Measurements from ENCODE around the gene MOB3A.

The MOB3A gene

DNA sequence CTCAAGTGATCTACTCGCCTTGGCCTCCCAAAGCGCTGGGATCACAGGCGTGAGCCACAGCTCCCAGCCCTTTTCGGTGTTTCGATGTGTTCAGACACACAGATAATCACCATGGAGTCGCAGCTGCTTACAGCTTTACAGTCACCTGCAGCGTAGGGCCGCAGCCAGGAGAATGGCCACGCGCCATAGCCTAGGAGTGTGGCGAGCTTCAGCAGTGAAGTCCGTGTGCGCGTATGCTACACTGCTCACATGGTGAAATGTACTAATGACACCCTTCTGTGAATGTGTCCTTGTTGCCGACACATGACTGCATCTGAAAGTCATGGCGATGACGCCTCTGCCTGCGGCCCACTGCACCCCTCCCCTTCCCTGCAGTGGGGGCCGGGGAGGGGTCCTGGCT, 31.6 kb upstream of the MOB3A start:
- Histone ChIP-seq H3K4me1 (ENCODE audit: low read length) (no peaks in the 10 kb centered on the region), H3K9me3 (ENCODE audit: insufficient read depth, low read length) (no peaks in the 10 kb centered on the region), H2AFZ (ENCODE audit: low read depth, low read length) (no peak overlapping the region), H4K20me1 (ENCODE audit: insufficient read depth, low read length) (peaks cover 40% of the 10 kb centered on the region), H3K4me2 (ENCODE audit: low read length) (no peak overlapping the region), H3K4me3 (ENCODE audit: low read length) (no peak overlapping the region), H3K79me2 (ENCODE audit: low read length) (peaks cover 30% of the 10 kb centered on the region), H3K9ac (ENCODE audit: low read length) (no peak overlapping the region), H3K27ac (ENCODE audit: low read length) (no peak overlapping the region), H3K27me3 (ENCODE audit: low read depth, low read length) (no peaks in the 10 kb centered on the region), H3K36me3 (replicated peaks; ENCODE audit: low read depth, low read length) (peaks cover 60% of the 10 kb centered on the region)
- TF ChIP-seq, protein P1, sequence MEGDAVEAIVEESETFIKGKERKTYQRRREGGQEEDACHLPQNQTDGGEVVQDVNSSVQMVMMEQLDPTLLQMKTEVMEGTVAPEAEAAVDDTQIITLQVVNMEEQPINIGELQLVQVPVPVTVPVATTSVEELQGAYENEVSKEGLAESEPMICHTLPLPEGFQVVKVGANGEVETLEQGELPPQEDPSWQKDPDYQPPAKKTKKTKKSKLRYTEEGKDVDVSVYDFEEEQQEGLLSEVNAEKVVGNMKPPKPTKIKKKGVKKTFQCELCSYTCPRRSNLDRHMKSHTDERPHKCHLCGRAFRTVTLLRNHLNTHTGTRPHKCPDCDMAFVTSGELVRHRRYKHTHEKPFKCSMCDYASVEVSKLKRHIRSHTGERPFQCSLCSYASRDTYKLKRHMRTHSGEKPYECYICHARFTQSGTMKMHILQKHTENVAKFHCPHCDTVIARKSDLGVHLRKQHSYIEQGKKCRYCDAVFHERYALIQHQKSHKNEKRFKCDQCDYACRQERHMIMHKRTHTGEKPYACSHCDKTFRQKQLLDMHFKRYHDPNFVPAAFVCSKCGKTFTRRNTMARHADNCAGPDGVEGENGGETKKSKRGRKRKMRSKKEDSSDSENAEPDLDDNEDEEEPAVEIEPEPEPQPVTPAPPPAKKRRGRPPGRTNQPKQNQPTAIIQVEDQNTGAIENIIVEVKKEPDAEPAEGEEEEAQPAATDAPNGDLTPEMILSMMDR (IDR thresholded peaks at IDR 0.05; ENCODE audit: low read depth, low read length): no peak
- no peak for TF ChIP-seq EZH2phosphoT487 (IDR thresholded peaks at IDR 0.05; ENCODE audit: low read depth)

DNA sequence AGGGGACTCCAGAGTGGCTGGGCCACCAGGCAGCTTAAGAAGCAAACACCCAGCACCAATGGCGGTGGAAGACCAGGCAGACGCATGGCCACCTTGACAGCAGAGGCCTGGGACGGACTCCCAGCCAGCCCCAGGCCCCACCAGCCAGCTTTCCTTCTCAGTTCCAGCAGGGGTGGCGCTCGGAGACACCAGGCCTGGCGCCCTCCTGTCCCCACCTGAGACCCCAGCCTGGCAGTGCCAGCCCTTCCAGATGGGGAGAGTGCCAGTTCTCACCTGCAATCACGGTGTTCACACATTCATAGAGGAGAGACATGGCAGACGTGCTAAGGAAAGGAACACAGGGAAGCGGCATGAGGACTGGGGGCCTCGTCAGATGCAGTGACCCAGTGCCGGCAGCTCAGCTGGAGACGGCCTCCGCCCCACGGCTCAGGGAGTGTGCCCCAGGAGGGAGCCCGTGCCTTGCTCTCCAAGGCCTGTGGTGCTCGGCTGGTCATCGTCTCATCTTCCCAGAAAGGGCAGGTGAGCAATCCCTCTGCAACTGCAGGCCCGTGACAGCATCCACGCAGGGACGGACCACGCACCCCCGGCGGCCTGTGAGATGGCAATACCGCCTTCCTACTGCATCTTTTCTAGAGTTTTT, 30.9 kb upstream of the MOB3A start:
- Histone ChIP-seq H3K4me2 (ENCODE audit: low read length) (no peak overlapping the region), H3K9me3 (ENCODE audit: insufficient read depth, low read length) (no peaks in the 10 kb centered on the region), H3K27me3 (ENCODE audit: low read depth, low read length) (no peaks in the 10 kb centered on the region), H3K4me1 (ENCODE audit: low read length) (no peaks in the 10 kb centered on the region), H3K79me2 (ENCODE audit: low read length) (peaks cover 25% of the 10 kb centered on the region), H3K27ac (ENCODE audit: low read length) (no peak overlapping the region), H2AFZ (ENCODE audit: low read depth, low read length) (no peak overlapping the region), H3K9ac (ENCODE audit: low read length) (no peak overlapping the region), H3K36me3 (replicated peaks; ENCODE audit: low read depth, low read length) (peaks cover 60% of the 10 kb centered on the region), H4K20me1 (ENCODE audit: insufficient read depth, low read length) (peaks cover 42% of the 10 kb centered on the region), H3K4me3 (ENCODE audit: low read length) (no peak overlapping the region)
- TF ChIP-seq EZH2phosphoT487 (IDR thresholded peaks at IDR 0.05; ENCODE audit: low read depth): no peak
- TF ChIP-seq, protein P1 (IDR thresholded peaks at IDR 0.05; ENCODE audit: low read depth, low read length): no peak

DNA sequence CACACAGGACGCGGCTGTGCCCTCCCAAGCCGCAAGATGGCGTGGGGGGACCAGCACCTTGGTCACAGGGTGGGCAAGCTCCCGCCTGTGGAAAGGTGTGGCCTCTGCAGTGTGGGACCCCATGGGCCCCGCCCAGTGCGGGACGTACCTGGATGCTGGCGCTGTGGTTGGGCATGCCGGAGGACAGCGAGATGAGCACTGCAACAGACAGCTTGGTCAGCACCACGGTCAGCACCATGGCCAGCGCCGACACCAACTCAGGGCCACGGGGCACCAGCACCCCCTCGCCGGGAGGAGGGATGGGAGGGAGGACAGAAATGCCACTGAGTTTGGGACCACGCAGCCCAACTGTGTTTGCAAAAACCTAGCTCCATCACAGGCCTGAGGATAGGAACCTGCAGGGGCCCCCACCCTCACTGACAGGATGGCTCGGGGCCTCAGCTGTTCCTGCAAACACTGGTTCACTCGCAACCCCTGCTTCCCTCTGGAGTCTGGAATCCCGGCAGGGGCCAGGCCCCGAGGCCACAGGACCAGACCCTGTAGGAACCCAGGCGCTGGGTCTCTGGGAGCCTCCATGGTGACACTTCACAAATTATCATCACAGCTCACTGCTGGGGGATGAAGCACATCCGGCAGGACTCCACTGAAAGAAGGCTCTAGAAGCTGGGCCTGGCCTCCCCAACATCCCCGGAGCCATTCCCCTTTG, 27.7 kb upstream of the MOB3A start:
- H3K4me3 ChIP-seq (ENCODE audit: low read length): no peak overlapping the region
- no peak overlapping the region for H3K9ac ChIP-seq (ENCODE audit: low read length)
- TF ChIP-seq, protein P1 (IDR thresholded peaks at IDR 0.05; ENCODE audit: low read depth, low read length): no peak
- TF ChIP-seq EZH2phosphoT487 (IDR thresholded peaks at IDR 0.05; ENCODE audit: low read depth): no peak
- no peak overlapping the region for H2AFZ ChIP-seq (ENCODE audit: low read depth, low read length)
- no peaks in the 10 kb centered on the region for H3K27me3 ChIP-seq (ENCODE audit: low read depth, low read length)
- no peak overlapping the region for H3K4me2 ChIP-seq (ENCODE audit: low read length)
- H4K20me1 ChIP-seq (ENCODE audit: insufficient read depth, low read length): peaks cover 24% of the 10 kb centered on the region
- no peak overlapping the region for H3K27ac ChIP-seq (ENCODE audit: low read length)
- no peaks in the 10 kb centered on the region for H3K79me2 ChIP-seq (ENCODE audit: low read length)
- H3K36me3 ChIP-seq (replicated peaks; ENCODE audit: low read depth, low read length): peaks cover 60% of the 10 kb centered on the region
- H3K9me3 ChIP-seq (ENCODE audit: insufficient read depth, low read length): no peaks in the 10 kb centered on the region
- no peaks in the 10 kb centered on the region for H3K4me1 ChIP-seq (ENCODE audit: low read length)

DNA sequence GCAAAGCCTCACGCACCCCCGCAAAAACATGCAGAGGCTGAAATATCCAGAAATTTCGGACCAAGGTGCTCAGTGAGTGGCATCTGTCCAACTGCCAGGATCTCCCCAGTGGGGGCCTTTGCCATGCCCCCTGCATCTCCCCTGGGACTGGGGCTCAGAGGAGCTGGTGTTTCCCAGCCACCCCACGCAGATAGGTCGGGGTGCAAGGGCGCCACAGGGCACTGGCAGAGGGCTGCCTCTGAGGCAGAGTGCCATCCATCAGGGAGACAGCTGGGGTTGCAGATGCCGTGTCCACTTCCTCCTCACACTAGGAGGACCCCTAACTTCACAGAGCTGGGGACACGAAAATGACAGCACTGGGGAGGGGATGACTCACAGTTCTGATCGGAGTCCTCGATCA, 26.9 kb upstream of the MOB3A start:
- Histone ChIP-seq H3K4me1 (ENCODE audit: low read length) (no peaks in the 10 kb centered on the region), H4K20me1 (ENCODE audit: insufficient read depth, low read length) (peaks cover 22% of the 10 kb centered on the region), H2AFZ (ENCODE audit: low read depth, low read length) (no peak overlapping the region), H3K9me3 (ENCODE audit: insufficient read depth, low read length) (no peaks in the 10 kb centered on the region), H3K27me3 (ENCODE audit: low read depth, low read length) (no peaks in the 10 kb centered on the region), H3K4me2 (ENCODE audit: low read length) (no peak overlapping the region), H3K79me2 (ENCODE audit: low read length) (no peaks in the 10 kb centered on the region), H3K27ac (ENCODE audit: low read length) (no peak overlapping the region), H3K4me3 (ENCODE audit: low read length) (no peak overlapping the region), H3K36me3 (replicated peaks; ENCODE audit: low read depth, low read length) (peaks cover 67% of the 10 kb centered on the region), H3K9ac (ENCODE audit: low read length) (no peak overlapping the region)
- no peak for TF ChIP-seq EZH2phosphoT487 (IDR thresholded peaks at IDR 0.05; ENCODE audit: low read depth)
- TF ChIP-seq, protein P1 (IDR thresholded peaks at IDR 0.05; ENCODE audit: low read depth, low read length): no peak

Measured in OCI-LY3 (cell line).